GM19397 (cell line): Measurements from ENCODE around the gene JAG2.

Experiments used
- ATAC-seq: cut with Tn5 transposase; IDR thresholded peaks from one replicate; pipeline ENCODE4 v1.9.1; 2021; ENCODE audit warnings: mild to moderate bottlenecking, moderate library complexity; ENCODE audit not compliant: unreplicated experiment

The JAG2 gene

GRCh38 chr14:105095236-105095805 lies 73.3 kb downstream of the JAG2 start:
- ATAC-seq = no peak

- no peak for ATAC-seq
Observed at GRCh38 chr14:105094193-105094907, 74.2 kb downstream of the JAG2 start.

- ATAC-seq = peak; percentile 56
Observed at GRCh38 chr14:105093431-105094192, 75.0 kb downstream of the JAG2 start.

- peak; percentile 41 for ATAC-seq
Observed at GRCh38 chr14:105093038-105093430, 75.5 kb downstream of the JAG2 start.

GRCh38 chr14:105092171-105093037 lies 76.2 kb downstream of the JAG2 start:
- ATAC-seq = no peak

- ATAC-seq = no peak
Observed at GRCh38 chr14:105091517-105092170, 76.9 kb downstream of the JAG2 start.

GRCh38 chr14:105091054-105091516 lies 77.5 kb downstream of the JAG2 start:
- no peak for ATAC-seq
